Measurements from ENCODE around the gene MUC5AC.
"Not testable (repeated sequence)": the region's sequence is repeated elsewhere in the genome, so short reads cannot be mapped to it uniquely, and the experiment has no call there.

MUC5AC gene

GRCh38 chr11:1177771-1178090 lies 20.0 kb downstream of the MUC5AC start:
- Histone ChIP-seq H3K36me3 (ENCODE audit: insufficient read depth, low read length) (no peaks in the 10 kb centered on the region), H3K9ac (ENCODE audit: low read length) (no peak overlapping the region), H3K4me3 (ENCODE audit: low read depth in 1 of 2, low read length in 2 of 2) (no peak overlapping the region), H3K27ac (ENCODE audit: low read depth, low read length) (no peak overlapping the region), H3K9me3 (ENCODE audit: low read length) (no peaks in the 10 kb centered on the region), H3K27me3 (ENCODE audit: control insufficient read depth in 1 of 2, insufficient read depth in 2 of 2, low read length in 2 of 2) (peaks cover 0 to 4% of the 10 kb centered on the region in 2 donors), H3K4me1 (ENCODE audit: insufficient read depth, low read length) (no peaks in the 10 kb centered on the region)

- no peak overlapping the region for H3K9ac ChIP-seq (ENCODE audit: low read length)
- H3K9me3 ChIP-seq (ENCODE audit: low read length), result no peaks in the 10 kb centered on the region
- peaks cover 0 to 4% of the 10 kb centered on the region in 2 donors for H3K27me3 ChIP-seq (ENCODE audit: control insufficient read depth in 1 of 2, insufficient read depth in 2 of 2, low read length in 2 of 2)
- no peak overlapping the region for H3K4me3 ChIP-seq (ENCODE audit: low read depth in 1 of 2, low read length in 2 of 2)
- no peaks in the 10 kb centered on the region for H3K4me1 ChIP-seq (ENCODE audit: insufficient read depth, low read length)
- H3K27ac ChIP-seq (ENCODE audit: low read depth, low read length), result no peak overlapping the region
- H3K36me3 ChIP-seq (ENCODE audit: insufficient read depth, low read length), result no peaks in the 10 kb centered on the region
Measured at GRCh38 chr11:1178201-1178885, 20.6 kb downstream of the MUC5AC start.

- Histone ChIP-seq H3K36me3 (ENCODE audit: insufficient read depth, low read length) (no peaks in the 10 kb centered on the region), H3K4me3 (ENCODE audit: low read depth in 1 of 2, low read length in 2 of 2) (no peak overlapping the region), H3K4me1 (ENCODE audit: insufficient read depth, low read length) (no peaks in the 10 kb centered on the region), H3K27me3 (ENCODE audit: control insufficient read depth in 1 of 2, insufficient read depth in 2 of 2, low read length in 2 of 2) (peaks cover 0 to 4% of the 10 kb centered on the region in 2 donors), H3K9ac (ENCODE audit: low read length) (no peak overlapping the region), H3K27ac (ENCODE audit: low read depth, low read length) (no peak overlapping the region), H3K9me3 (ENCODE audit: low read length) (no peaks in the 10 kb centered on the region)
Measured at GRCh38 chr11:1178906-1179305, 21.2 kb downstream of the MUC5AC start.

GRCh38 chr11:1179641-1180040 lies 21.9 kb downstream of the MUC5AC start:
- no peak overlapping the region for H3K4me3 ChIP-seq (ENCODE audit: low read depth in 1 of 2, low read length in 2 of 2)
- H3K9ac ChIP-seq (ENCODE audit: low read length), result no peak overlapping the region
- H3K27me3 ChIP-seq (ENCODE audit: control insufficient read depth in 1 of 2, insufficient read depth in 2 of 2, low read length in 2 of 2), result peaks cover 0 to 4% of the 10 kb centered on the region in 2 donors
- no peaks in the 10 kb centered on the region for H3K4me1 ChIP-seq (ENCODE audit: insufficient read depth, low read length)
- H3K27ac ChIP-seq (ENCODE audit: low read depth, low read length), result no peak overlapping the region
- no peaks in the 10 kb centered on the region for H3K9me3 ChIP-seq (ENCODE audit: low read length)
- no peaks in the 10 kb centered on the region for H3K36me3 ChIP-seq (ENCODE audit: insufficient read depth, low read length)

GRCh38 chr11:1180171-1180570 lies 22.4 kb downstream of the MUC5AC start:
- H3K27ac ChIP-seq (ENCODE audit: low read depth, low read length), result no peak overlapping the region
- no peak overlapping the region for H3K9ac ChIP-seq (ENCODE audit: low read length)
- no peak overlapping the region for H3K4me3 ChIP-seq (ENCODE audit: low read depth in 1 of 2, low read length in 2 of 2)
- H3K27me3 ChIP-seq (ENCODE audit: control insufficient read depth in 1 of 2, insufficient read depth in 2 of 2, low read length in 2 of 2), result peaks cover 0 to 4% of the 10 kb centered on the region in 2 donors
- H3K4me1 ChIP-seq (ENCODE audit: insufficient read depth, low read length), result no peaks in the 10 kb centered on the region
- no peaks in the 10 kb centered on the region for H3K9me3 ChIP-seq (ENCODE audit: low read length)
- no peaks in the 10 kb centered on the region for H3K36me3 ChIP-seq (ENCODE audit: insufficient read depth, low read length)

- Histone ChIP-seq H3K4me1 (ENCODE audit: insufficient read depth, low read length) (no peaks in the 10 kb centered on the region), H3K36me3 (ENCODE audit: insufficient read depth, low read length) (no peaks in the 10 kb centered on the region), H3K9ac (ENCODE audit: low read length) (no peak overlapping the region), H3K9me3 (ENCODE audit: low read length) (no peaks in the 10 kb centered on the region), H3K27me3 (ENCODE audit: control insufficient read depth in 1 of 2, insufficient read depth in 2 of 2, low read length in 2 of 2) (peaks cover 0 to 4% of the 10 kb centered on the region in 2 donors), H3K27ac (ENCODE audit: low read depth, low read length) (no peak overlapping the region), H3K4me3 (ENCODE audit: low read depth in 1 of 2, low read length in 2 of 2) (no peak overlapping the region)
Measured at GRCh38 chr11:1180947-1181391, 23.2 kb downstream of the MUC5AC start.

- peaks cover 0 to 4% of the 10 kb centered on the region in 2 donors for H3K27me3 ChIP-seq (ENCODE audit: control insufficient read depth in 1 of 2, insufficient read depth in 2 of 2, low read length in 2 of 2)
- H3K4me1 ChIP-seq (ENCODE audit: insufficient read depth, low read length), result no peaks in the 10 kb centered on the region
- no peaks in the 10 kb centered on the region for H3K9me3 ChIP-seq (ENCODE audit: low read length)
- no peak overlapping the region for H3K4me3 ChIP-seq (ENCODE audit: low read depth in 1 of 2, low read length in 2 of 2)
- H3K9ac ChIP-seq (ENCODE audit: low read length), result no peak overlapping the region
- no peak overlapping the region for H3K27ac ChIP-seq (ENCODE audit: low read depth, low read length)
- no peaks in the 10 kb centered on the region for H3K36me3 ChIP-seq (ENCODE audit: insufficient read depth, low read length)
Measured at GRCh38 chr11:1181420-1181819, 23.7 kb downstream of the MUC5AC start.

GRCh38 chr11:1181853-1182535 lies 24.2 kb downstream of the MUC5AC start:
- Histone ChIP-seq H3K4me1 (ENCODE audit: insufficient read depth, low read length) (no peaks in the 10 kb centered on the region), H3K27me3 (ENCODE audit: control insufficient read depth in 1 of 2, insufficient read depth in 2 of 2, low read length in 2 of 2) (peaks cover 0 to 4% of the 10 kb centered on the region in 2 donors), H3K4me3 (ENCODE audit: low read depth in 1 of 2, low read length in 2 of 2) (no peak overlapping the region)

GRCh38 chr11:1184139-1184538 lies 26.4 kb downstream of the MUC5AC start:
- not testable (repeated sequence) for H3K27me3 ChIP-seq (ENCODE audit: control insufficient read depth in 1 of 2, insufficient read depth in 2 of 2, low read length in 2 of 2); H3K36me3 ChIP-seq (ENCODE audit: insufficient read depth, low read length); H3K4me1 ChIP-seq (ENCODE audit: insufficient read depth, low read length)

More at GRCh38 chr11:1181853-1182535, 24.2 kb downstream of the MUC5AC start:
- Histone ChIP-seq H3K27ac (ENCODE audit: low read depth, low read length) (no peak overlapping the region), H3K9me3 (ENCODE audit: low read length) (no peaks in the 10 kb centered on the region), H3K36me3 (ENCODE audit: insufficient read depth, low read length) (no peaks in the 10 kb centered on the region), H3K9ac (ENCODE audit: low read length) (no peak overlapping the region)

GRCh38 chr11:1188451-1189130 lies 30.8 kb downstream of the MUC5AC start:
- H3K27me3 ChIP-seq (ENCODE audit: control insufficient read depth in 1 of 2, insufficient read depth in 2 of 2, low read length in 2 of 2); H3K4me3 ChIP-seq (ENCODE audit: low read depth in 1 of 2, low read length in 2 of 2); H3K9me3 ChIP-seq (ENCODE audit: low read length); H3K36me3 ChIP-seq (ENCODE audit: insufficient read depth, low read length); H3K4me1 ChIP-seq (ENCODE audit: insufficient read depth, low read length); H3K9ac ChIP-seq (ENCODE audit: low read length); H3K27ac ChIP-seq (ENCODE audit: low read depth, low read length): not testable (repeated sequence)

More at GRCh38 chr11:1184139-1184538, 26.4 kb downstream of the MUC5AC start:
- H3K27ac ChIP-seq (ENCODE audit: low read depth, low read length); H3K9me3 ChIP-seq (ENCODE audit: low read length); H3K4me3 ChIP-seq (ENCODE audit: low read depth in 1 of 2, low read length in 2 of 2); H3K9ac ChIP-seq (ENCODE audit: low read length): not testable (repeated sequence)

- not testable (repeated sequence) for H3K27ac ChIP-seq (ENCODE audit: low read depth, low read length); H3K9me3 ChIP-seq (ENCODE audit: low read length); H3K27me3 ChIP-seq (ENCODE audit: control insufficient read depth in 1 of 2, insufficient read depth in 2 of 2, low read length in 2 of 2); H3K4me1 ChIP-seq (ENCODE audit: insufficient read depth, low read length); H3K9ac ChIP-seq (ENCODE audit: low read length); H3K36me3 ChIP-seq (ENCODE audit: insufficient read depth, low read length); H3K4me3 ChIP-seq (ENCODE audit: low read depth in 1 of 2, low read length in 2 of 2)
Measured at GRCh38 chr11:1189816-1190215, 32.1 kb downstream of the MUC5AC start.
